Ectodermal cell (in vitro differentiated cells): Measurements from ENCODE around the gene CDH4.

Source experiments
- H3K27ac ChIP-seq: 2 replicates; pipeline ENCODE4 v1.7.0; 2013; ENCODE audit warnings: mild to moderate bottlenecking, low read depth, low read length; ENCODE audit not compliant: insufficient read depth, poor library complexity, severe bottlenecking
- H3K27me3 ChIP-seq: 2 replicates; pipeline ENCODE4 v1.7.0; 2013; ENCODE audit warnings: mild to moderate bottlenecking, low read length; ENCODE audit not compliant: insufficient read depth, control insufficient read depth, poor library complexity, severe bottlenecking
- H3K36me3 ChIP-seq: one replicate; pipeline ENCODE4 v1.7.0; 2013; ENCODE audit warnings: low read length; ENCODE audit not compliant: control insufficient read depth, insufficient read depth
- H3K4me1 ChIP-seq: one replicate; pipeline ENCODE4 v1.7.0; 2013; ENCODE audit warnings: low read length; ENCODE audit not compliant: control insufficient read depth, insufficient read depth
- H3K4me3 ChIP-seq: 2 replicates; pipeline ENCODE4 v1.7.0; 2013; ENCODE audit warnings: low read depth, low read length, control low read depth; ENCODE audit not compliant: insufficient read depth
- H3K9me3 ChIP-seq: 2 replicates; pipeline ENCODE4 v1.7.0; 2013; ENCODE audit warnings: mild to moderate bottlenecking, low read length, moderate library complexity; ENCODE audit not compliant: control insufficient read depth
- WGBS, 2 experiments: methylation state at CpG; one replicate each; pipeline ENCODE4 v1.1.7; 2013; ENCODE audit warnings: missing lambda C conversion rate in 2 of 2; 5-methylcytosine and 5-hydroxymethylcytosine counted together

CDH4 gene

GRCh38 chr20:61924858-61925554 lies 672.9 kb downstream of the CDH4 start:
- H3K36me3 ChIP-seq = no peaks in the 10 kb centered on the region
- no peaks in the 10 kb centered on the region for H3K4me1 ChIP-seq
- no peak overlapping the region for H3K27ac ChIP-seq
- no peak overlapping the region for H3K4me3 ChIP-seq
- H3K27me3 ChIP-seq = no peaks in the 10 kb centered on the region
- 89% methylated on average over 32 of the region's 32 CpGs for WGBS, 2 experiments
- H3K9me3 ChIP-seq = no peaks in the 10 kb centered on the region

GRCh38 chr20:61925555-61926252 lies 673.6 kb downstream of the CDH4 start:
- H3K36me3 ChIP-seq = no peaks in the 10 kb centered on the region
- H3K4me1 ChIP-seq = no peaks in the 10 kb centered on the region
- no peak overlapping the region for H3K27ac ChIP-seq
- 84 to 85% methylated on average over 21 of the region's 21 CpGs for WGBS, 2 experiments
- no peaks in the 10 kb centered on the region for H3K27me3 ChIP-seq
- H3K9me3 ChIP-seq = no peaks in the 10 kb centered on the region
- H3K4me3 ChIP-seq = no peak overlapping the region

GRCh38 chr20:61926253-61926613 lies 674.2 kb downstream of the CDH4 start:
- H3K36me3 ChIP-seq = no peaks in the 10 kb centered on the region
- H3K27me3 ChIP-seq = no peaks in the 10 kb centered on the region
- H3K27ac ChIP-seq = no peak overlapping the region
- H3K4me1 ChIP-seq = no peaks in the 10 kb centered on the region
- WGBS, 2 experiments = 92 to 93% methylated on average over 14 of the region's 14 CpGs
- no peaks in the 10 kb centered on the region for H3K9me3 ChIP-seq
- H3K4me3 ChIP-seq = no peak overlapping the region

GRCh38 chr20:61926796-61927192 lies 674.7 kb downstream of the CDH4 start:
- no peaks in the 10 kb centered on the region for H3K36me3 ChIP-seq
- H3K4me3 ChIP-seq = no peak overlapping the region
- no peaks in the 10 kb centered on the region for H3K27me3 ChIP-seq
- no peak overlapping the region for H3K27ac ChIP-seq
- WGBS, 2 experiments = 95 to 96% methylated on average over 23 of the region's 23 CpGs
- no peaks in the 10 kb centered on the region for H3K4me1 ChIP-seq
- H3K9me3 ChIP-seq = no peaks in the 10 kb centered on the region

- Histone ChIP-seq H3K9me3 (no peaks in the 10 kb centered on the region), H3K27ac (no peak overlapping the region), H3K27me3 (no peaks in the 10 kb centered on the region), H3K36me3 (no peaks in the 10 kb centered on the region), H3K4me1 (no peaks in the 10 kb centered on the region), H3K4me3 (no peak overlapping the region)
- 94% methylated on average over 21 of the region's 21 CpGs for WGBS, 2 experiments
These were observed 675.2 kb downstream of the CDH4 start for GRCh38 chr20:61927193-61927825.

- Histone ChIP-seq H3K27me3 (no peaks in the 10 kb centered on the region), H3K4me3 (no peak overlapping the region), H3K36me3 (no peaks in the 10 kb centered on the region), H3K9me3 (no peaks in the 10 kb centered on the region), H3K4me1 (no peaks in the 10 kb centered on the region), H3K27ac (no peak overlapping the region)
- WGBS, 2 experiments = 92 to 95% methylated on average over 43 of the region's 43 CpGs
These were observed 675.9 kb downstream of the CDH4 start for GRCh38 chr20:61927826-61928541.

- H3K4me1 ChIP-seq = peaks cover 6% of the 10 kb centered on the region
- no peaks in the 10 kb centered on the region for H3K9me3 ChIP-seq
- H3K36me3 ChIP-seq = no peaks in the 10 kb centered on the region
- WGBS, 2 experiments = 96 to 97% methylated on average over 12 of the region's 12 CpGs
- H3K27me3 ChIP-seq = no peaks in the 10 kb centered on the region
- H3K27ac ChIP-seq = no peak overlapping the region
- no peak overlapping the region for H3K4me3 ChIP-seq
These were observed 677.5 kb downstream of the CDH4 start for GRCh38 chr20:61929561-61929960.

GRCh38 chr20:61929971-61930666 lies 678.1 kb downstream of the CDH4 start:
- Histone ChIP-seq H3K27me3 (no peaks in the 10 kb centered on the region), H3K4me3 (no peak overlapping the region), H3K27ac (no peak overlapping the region), H3K4me1 (peaks cover 6% of the 10 kb centered on the region), H3K9me3 (no peaks in the 10 kb centered on the region), H3K36me3 (no peaks in the 10 kb centered on the region)
- WGBS, 2 experiments = 94 to 96% methylated on average over 12 of the region's 12 CpGs

GRCh38 chr20:61930776-61931475 lies 678.9 kb downstream of the CDH4 start:
- no peak overlapping the region for H3K4me3 ChIP-seq
- H3K9me3 ChIP-seq = no peaks in the 10 kb centered on the region
- H3K27me3 ChIP-seq = no peaks in the 10 kb centered on the region
- H3K4me1 ChIP-seq = peaks cover 6% of the 10 kb centered on the region
- no peaks in the 10 kb centered on the region for H3K36me3 ChIP-seq
- 91% methylated on average over 28 of the region's 28 CpGs for WGBS, 2 experiments
- H3K27ac ChIP-seq = no peak overlapping the region
